ENCODE measurements around the gene SEMA3A. TPM values are rescaled to one million over a fixed set of nuclear protein-coding genes. Genes with fewer than 3 reads are reported as not detected.

Gene SEMA3A
- total RNA-seq, 3 donors from 2014 or later = 2.9 to 23.2 (median 5.2) TPM

- Histone ChIP-seq H3K9me3 (no peaks in the 10 kb centered on the region), H3K27me3 (no peaks in the 10 kb centered on the region), H3K36me3 (no peaks in the 10 kb centered on the region), H3K4me3 (no peak overlapping the region), H3K4me1 (no peaks in the 10 kb centered on the region), H3K27ac (no peak overlapping the region)
- DNase-seq (ENCODE audit: low spot score in 2 of 2) = no peak
- TF ChIP-seq POLR2A (IDR thresholded peaks at IDR 0.05) = no peak
- TF ChIP-seq POLR2AphosphoS5 (IDR thresholded peaks at IDR 0.05) = no peak
- no peak for TF ChIP-seq CTCF (IDR thresholded peaks at IDR 0.05)
- intact Hi-C loops (cut with DNase I; ENCODE audit: low total_unique reads) = no loop called here
Observed at GRCh38 chr7:83964318-83964717, 230.3 kb downstream of the SEMA3A start.

GRCh38 chr7:83957333-83957732 is 237.3 kb downstream of the SEMA3A start:
- no peaks in the 10 kb centered on the region for H3K4me1 ChIP-seq
- H3K9me3 ChIP-seq = no peaks in the 10 kb centered on the region
- H3K4me3 ChIP-seq = no peak overlapping the region
- intact Hi-C loops (cut with DNase I; ENCODE audit: low total_unique reads) = no loop called here
- no peak for DNase-seq (ENCODE audit: low spot score in 2 of 2)
- no peaks in the 10 kb centered on the region for H3K27me3 ChIP-seq
- TF ChIP-seq CTCF (IDR thresholded peaks at IDR 0.05) = no peak
- no peak for TF ChIP-seq POLR2AphosphoS5 (IDR thresholded peaks at IDR 0.05)
- TF ChIP-seq POLR2A (IDR thresholded peaks at IDR 0.05) = no peak
- no peak overlapping the region for H3K27ac ChIP-seq
- H3K36me3 ChIP-seq = no peaks in the 10 kb centered on the region

GRCh38 chr7:83956104-83956503 is 238.5 kb downstream of the SEMA3A start:
- Histone ChIP-seq H3K4me3 (no peak overlapping the region), H3K4me1 (no peaks in the 10 kb centered on the region), H3K36me3 (no peaks in the 10 kb centered on the region), H3K9me3 (no peaks in the 10 kb centered on the region), H3K27ac (no peak overlapping the region), H3K27me3 (no peaks in the 10 kb centered on the region)
- TF ChIP-seq POLR2AphosphoS5 (IDR thresholded peaks at IDR 0.05) (no peak), CTCF (IDR thresholded peaks at IDR 0.05) (no peak), POLR2A (IDR thresholded peaks at IDR 0.05) (no peak)
- DNase-seq (ENCODE audit: low spot score in 2 of 2) = no peak
- intact Hi-C loops (cut with DNase I; ENCODE audit: low total_unique reads) = no loop called here

- TF ChIP-seq CTCF (IDR thresholded peaks at IDR 0.05) (no peak), POLR2AphosphoS5 (IDR thresholded peaks at IDR 0.05) (no peak), POLR2A (IDR thresholded peaks at IDR 0.05) (no peak)
- Histone ChIP-seq H3K36me3 (no peaks in the 10 kb centered on the region), H3K9me3 (no peaks in the 10 kb centered on the region), H3K4me3 (no peak overlapping the region), H3K27me3 (no peaks in the 10 kb centered on the region), H3K4me1 (no peaks in the 10 kb centered on the region), H3K27ac (no peak overlapping the region)
- no peak for DNase-seq (ENCODE audit: low spot score in 2 of 2)
- intact Hi-C loops (cut with DNase I; ENCODE audit: low total_unique reads) = no loop called here
Observed at GRCh38 chr7:83952236-83952635, 242.4 kb downstream of the SEMA3A start.

GRCh38 chr7:83947260-83947659 is 247.3 kb downstream of the SEMA3A start:
- Histone ChIP-seq H3K36me3 (no peaks in the 10 kb centered on the region), H3K4me3 (no peak overlapping the region), H3K4me1 (no peaks in the 10 kb centered on the region), H3K27ac (no peak overlapping the region), H3K9me3 (no peaks in the 10 kb centered on the region), H3K27me3 (no peaks in the 10 kb centered on the region)
- no peak for DNase-seq (ENCODE audit: low spot score in 2 of 2)
- intact Hi-C loops (cut with DNase I; ENCODE audit: low total_unique reads) = no loop called here
- no peak for TF ChIP-seq POLR2AphosphoS5 (IDR thresholded peaks at IDR 0.05)

GRCh38 chr7:83946801-83947200 is 247.8 kb downstream of the SEMA3A start:
- Histone ChIP-seq H3K4me1 (no peaks in the 10 kb centered on the region), H3K36me3 (no peaks in the 10 kb centered on the region), H3K9me3 (no peaks in the 10 kb centered on the region), H3K27ac (no peak overlapping the region), H3K27me3 (no peaks in the 10 kb centered on the region), H3K4me3 (no peak overlapping the region)
- TF ChIP-seq POLR2A (IDR thresholded peaks at IDR 0.05) (no peak), CTCF (IDR thresholded peaks at IDR 0.05) (no peak), POLR2AphosphoS5 (IDR thresholded peaks at IDR 0.05) (no peak)
- no peak for DNase-seq (ENCODE audit: low spot score in 2 of 2)
- intact Hi-C loops (cut with DNase I; ENCODE audit: low total_unique reads) = no loop called here

Measured in breast epithelium (tissue), 4 donors.